Karpas-422 (cell line): ENCODE results near the gene PPAT. TPM values are rescaled to one million over a fixed set of nuclear protein-coding genes. Genes with fewer than 3 reads are reported as not detected.

Experiments used
- DNase-seq: peaks from one replicate; pipeline ENCODE4 v3.0.0-alpha.2; 2015
- H2AFZ ChIP-seq: fragments of 200-600 bp; sonication (generic); 2 replicates; pipeline ENCODE4 v1.6.1; 2014; ENCODE audit warnings: antibody characterized with exemption, low read length, mixed read lengths
- H3K27ac ChIP-seq: fragments of 200-600 bp; sonication (generic); 2 replicates; pipeline ENCODE4 v1.5.1; 2014; ENCODE audit warnings: mild to moderate bottlenecking, low read length, moderate library complexity
- H3K27me3 ChIP-seq: fragments of 200-600 bp; sonication (generic); 2 replicates; pipeline ENCODE4 v1.6.1; 2014; ENCODE audit warnings: low read length, mixed read lengths
- H3K36me3 ChIP-seq: fragments of 200-600 bp; sonication (generic); 2 replicates; pipeline ENCODE4 v1.6.1; 2014; ENCODE audit warnings: low read length, mixed read lengths; ENCODE audit not compliant: insufficient read depth
- H3K4me1 ChIP-seq: fragments of 200-600 bp; sonication (generic); 2 replicates; pipeline ENCODE4 v1.6.1; 2014; ENCODE audit warnings: mild to moderate bottlenecking, low read length, mixed read lengths
- H3K4me2 ChIP-seq: fragments of 200-600 bp; sonication (generic); 2 replicates; pipeline ENCODE4 v1.6.1; 2014; ENCODE audit warnings: low read length, low read depth, mild to moderate bottlenecking; ENCODE audit not compliant: poor library complexity, severe bottlenecking
- H3K4me3 ChIP-seq: fragments of 200-600 bp; sonication (generic); 2 replicates; pipeline ENCODE4 v1.5.1; 2014; ENCODE audit warnings: mild to moderate bottlenecking, antibody characterized with exemption, low read length, mixed read lengths
- H3K79me2 ChIP-seq: fragments of 200-600 bp; sonication (generic); 2 replicates; pipeline ENCODE4 v1.6.1; 2014; ENCODE audit warnings: mild to moderate bottlenecking, low read length, mixed read lengths
- H3K9ac ChIP-seq: fragments of 200-600 bp; sonication (generic); 2 replicates; pipeline ENCODE4 v1.6.0; 2014; ENCODE audit warnings: low read length
- H3K9me2 ChIP-seq: fragments of 200-600 bp; sonication (generic), shearing (Covaris generic); replicated peaks from 2 replicates; pipeline ENCODE4 v1.6.0; 2014; ENCODE audit warnings: mild to moderate bottlenecking, low read length, moderate library complexity; ENCODE audit not compliant: insufficient read depth
- H3K9me3 ChIP-seq: fragments of 300-700, 200-600 bp; sonication (generic); 2 replicates; pipeline ENCODE4 v1.6.1; 2014; ENCODE audit warnings: low read length, mixed read lengths
- H4K20me1 ChIP-seq: fragments of 200-600 bp; sonication (generic); 2 replicates; pipeline ENCODE4 v1.6.1; 2014; ENCODE audit warnings: mild to moderate bottlenecking, antibody characterized with exemption, low read length, low read depth; ENCODE audit not compliant: insufficient read depth
- total RNA-seq: library from RNA; depleted of rRNA; stranded (reverse); fragments of >200 nt; shearing (Covaris generic); gene quantifications from 2 replicates; pipeline ENCODE4 v1.2.3, GENCODE V29; 2014; ENCODE audit warnings: low replicate concordance; rRNA removed

The PPAT gene
- 34.1 and 44.9 TPM in 2 replicates for total RNA-seq

- peak within 1 kb of the TSS; percentile 95 for H3K4me2 ChIP-seq
- peak within 1 kb of the TSS; percentile 96 for H3K9ac ChIP-seq
- peaks cover 19% of the 10 kb centered on the region for H4K20me1 ChIP-seq
- H3K36me3 ChIP-seq: peaks cover 18% of the 10 kb centered on the region
- H3K9me3 ChIP-seq: no peaks in the 10 kb centered on the region
- H3K27me3 ChIP-seq: no peaks in the 10 kb centered on the region
- H2AFZ ChIP-seq: peak within 1 kb of the TSS; percentile 16; the same call in 1 of the 2 replicates
- H3K9me2 ChIP-seq: no peaks in the 10 kb centered on the region
- peak within 1 kb of the TSS; percentile 98 for H3K4me3 ChIP-seq
- peak; percentile 99 for DNase-seq
- peaks cover 92% of the 10 kb centered on the region for H3K79me2 ChIP-seq
- peak within 1 kb of the TSS; percentile 83 for H3K27ac ChIP-seq
- peaks cover 55% of the 10 kb centered on the region for H3K4me1 ChIP-seq
Measured at GRCh38 chr4:56435140-56435926, at the start of gene PPAT. Gene PPAT (minus strand): TSS chr4:56435615. CDS start chr4:56435477, 138 bp downstream.

DNA sequence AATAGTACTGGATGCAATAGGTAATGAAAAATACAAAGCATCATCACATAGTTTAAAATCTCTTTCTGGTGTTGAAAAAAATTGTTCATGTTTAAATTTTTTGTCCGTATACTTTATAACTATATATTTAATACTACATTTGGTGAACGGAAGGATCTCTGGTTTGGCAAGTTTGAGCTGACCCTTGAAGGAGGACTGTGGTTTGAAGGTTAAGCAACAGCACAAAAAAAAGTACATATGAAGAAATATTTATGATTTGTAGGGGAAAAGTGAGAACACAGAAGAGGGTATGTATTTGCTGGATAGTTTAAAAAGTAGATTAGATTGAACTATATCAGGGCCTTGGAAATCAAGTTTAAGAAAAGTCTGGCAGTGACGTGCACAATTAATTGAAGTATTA lies 45.3 kb upstream of the PPAT start:
- peaks cover 30% of the 10 kb centered on the region for H3K79me2 ChIP-seq
- H3K9me3 ChIP-seq: no peaks in the 10 kb centered on the region
- no peak overlapping the region for H3K4me2 ChIP-seq
- no peaks in the 10 kb centered on the region for H4K20me1 ChIP-seq
- DNase-seq: no peak
- H3K9ac ChIP-seq: no peak overlapping the region
- H3K4me1 ChIP-seq: peaks cover 5% of the 10 kb centered on the region
- H2AFZ ChIP-seq: no peak overlapping the region
- H3K27me3 ChIP-seq: no peaks in the 10 kb centered on the region
- H3K36me3 ChIP-seq: peaks cover 53% of the 10 kb centered on the region; the same call in 1 of the 2 replicates
- H3K27ac ChIP-seq: no peak overlapping the region
- H3K9me2 ChIP-seq: no peaks in the 10 kb centered on the region
- no peak overlapping the region for H3K4me3 ChIP-seq

DNA sequence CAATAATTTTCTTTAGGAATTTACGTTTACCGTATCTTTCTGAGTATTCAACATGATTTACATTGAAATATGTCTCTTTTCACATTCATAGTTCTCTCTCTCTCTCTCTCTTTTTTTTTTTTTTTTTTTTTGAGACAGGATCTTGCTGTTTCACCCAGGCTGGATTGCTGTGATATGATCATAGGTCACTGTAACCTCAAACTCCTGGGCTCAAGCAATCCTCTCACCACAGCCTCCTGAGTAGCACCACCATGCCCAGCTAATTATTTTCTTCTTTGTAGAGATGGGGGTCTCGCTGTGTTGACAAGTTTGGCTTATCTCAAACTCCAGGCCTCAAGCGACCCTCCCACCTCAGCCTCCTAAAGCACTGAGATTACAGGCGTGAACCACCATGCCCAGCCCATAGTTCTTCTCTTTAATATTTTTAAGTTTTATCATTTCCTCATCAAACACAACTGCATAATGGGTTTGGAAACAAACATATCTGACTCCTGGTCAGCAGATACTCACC lies 41.8 kb upstream of the PPAT start:
- Histone ChIP-seq H3K4me3 (no peak overlapping the region), H3K27me3 (no peaks in the 10 kb centered on the region), H2AFZ (no peak overlapping the region), H3K9me2 (no peaks in the 10 kb centered on the region), H3K36me3 (peaks cover 53% of the 10 kb centered on the region; the same call in 1 of the 2 replicates), H3K4me2 (no peak overlapping the region), H3K79me2 (peaks cover 35% of the 10 kb centered on the region), H3K9ac (no peak overlapping the region), H4K20me1 (no peaks in the 10 kb centered on the region), H3K9me3 (no peaks in the 10 kb centered on the region), H3K4me1 (peaks cover 21% of the 10 kb centered on the region), H3K27ac (no peak overlapping the region)
- no peak for DNase-seq

GRCh38 chr4:56475917-56476316 lies 40.5 kb upstream of the PPAT start:
- Histone ChIP-seq H3K9me2 (no peaks in the 10 kb centered on the region), H3K4me3 (no peak overlapping the region), H2AFZ (no peak overlapping the region), H3K4me2 (peak overlapping the region; percentile 35), H3K79me2 (peaks cover 47% of the 10 kb centered on the region), H3K9me3 (no peaks in the 10 kb centered on the region), H3K9ac (no peak overlapping the region), H3K4me1 (peaks cover 21% of the 10 kb centered on the region), H3K36me3 (peaks cover 64% of the 10 kb centered on the region; the same call in 1 of the 2 replicates), H3K27ac (peak overlapping the region; percentile 66), H4K20me1 (no peaks in the 10 kb centered on the region), H3K27me3 (no peaks in the 10 kb centered on the region)
- no peak for DNase-seq

DNA sequence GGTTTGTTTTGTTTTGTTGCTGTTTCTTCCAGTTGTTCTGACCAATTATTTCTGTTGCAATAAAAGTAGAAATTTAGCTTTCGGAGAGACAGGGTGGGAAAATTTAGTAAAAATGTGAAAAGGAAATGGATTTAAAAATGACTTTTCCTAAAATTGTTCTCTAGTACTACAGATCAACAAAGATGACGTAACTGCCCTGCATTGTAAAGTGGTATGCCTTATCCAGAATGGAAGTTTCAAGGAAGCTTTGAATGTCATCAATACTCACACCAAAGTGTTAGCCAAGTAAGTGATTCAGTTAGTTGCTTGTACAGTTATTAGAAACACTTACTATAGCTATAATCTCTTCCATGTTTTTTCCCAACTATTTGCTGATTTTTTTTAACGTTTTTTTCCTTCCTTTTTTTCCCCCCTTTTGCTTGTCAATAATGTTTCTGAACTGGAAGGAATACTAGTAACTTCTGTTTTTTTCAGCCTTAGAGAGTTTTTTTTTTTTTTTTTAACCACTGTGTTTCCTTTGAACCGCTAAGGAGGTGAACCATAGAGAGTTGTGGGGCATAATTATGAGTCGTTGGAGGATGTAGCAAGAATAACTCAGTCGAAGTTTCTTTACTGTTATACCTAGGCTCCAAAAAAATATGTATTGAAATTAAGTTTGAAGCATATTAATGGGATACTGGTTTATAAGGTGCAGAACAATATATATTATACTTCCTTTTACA lies 34.2 kb upstream of the PPAT start:
- Histone ChIP-seq H3K9ac (peak overlapping the region; percentile 88; the same call in 1 of the 2 replicates), H2AFZ (no peak overlapping the region), H3K36me3 (peaks cover 41% of the 10 kb centered on the region; the same call in 1 of the 2 replicates), H3K9me2 (no peaks in the 10 kb centered on the region), H3K4me2 (peak overlapping the region; percentile 85), H3K4me3 (peak overlapping the region; percentile 77), H3K9me3 (no peaks in the 10 kb centered on the region), H3K4me1 (peaks cover 36% of the 10 kb centered on the region), H3K27ac (no peak overlapping the region), H3K27me3 (no peaks in the 10 kb centered on the region), H4K20me1 (peaks cover 18% of the 10 kb centered on the region; the same call in 1 of the 2 replicates), H3K79me2 (peaks cover 76% of the 10 kb centered on the region)
- DNase-seq: no peak

- peak; percentile 75 for DNase-seq
- H3K27me3 ChIP-seq: no peaks in the 10 kb centered on the region
- H3K79me2 ChIP-seq: peaks cover 72% of the 10 kb centered on the region
- H3K4me2 ChIP-seq: peak overlapping the region; percentile 85
- no peaks in the 10 kb centered on the region for H3K9me3 ChIP-seq
- peak overlapping the region; percentile 63; the same call in 1 of the 2 replicates for H3K27ac ChIP-seq
- no peaks in the 10 kb centered on the region for H3K9me2 ChIP-seq
- H2AFZ ChIP-seq: peak overlapping the region; percentile 32; the same call in 1 of the 2 replicates
- H4K20me1 ChIP-seq: peaks cover 18% of the 10 kb centered on the region; the same call in 1 of the 2 replicates
- peaks cover 33% of the 10 kb centered on the region; the same call in 1 of the 2 replicates for H3K36me3 ChIP-seq
- H3K9ac ChIP-seq: peak overlapping the region; percentile 88
- peaks cover 36% of the 10 kb centered on the region for H3K4me1 ChIP-seq
- peak overlapping the region; percentile 77 for H3K4me3 ChIP-seq
Measured at GRCh38 chr4:56468097-56468422, 32.6 kb upstream of the PPAT start.

DNA sequence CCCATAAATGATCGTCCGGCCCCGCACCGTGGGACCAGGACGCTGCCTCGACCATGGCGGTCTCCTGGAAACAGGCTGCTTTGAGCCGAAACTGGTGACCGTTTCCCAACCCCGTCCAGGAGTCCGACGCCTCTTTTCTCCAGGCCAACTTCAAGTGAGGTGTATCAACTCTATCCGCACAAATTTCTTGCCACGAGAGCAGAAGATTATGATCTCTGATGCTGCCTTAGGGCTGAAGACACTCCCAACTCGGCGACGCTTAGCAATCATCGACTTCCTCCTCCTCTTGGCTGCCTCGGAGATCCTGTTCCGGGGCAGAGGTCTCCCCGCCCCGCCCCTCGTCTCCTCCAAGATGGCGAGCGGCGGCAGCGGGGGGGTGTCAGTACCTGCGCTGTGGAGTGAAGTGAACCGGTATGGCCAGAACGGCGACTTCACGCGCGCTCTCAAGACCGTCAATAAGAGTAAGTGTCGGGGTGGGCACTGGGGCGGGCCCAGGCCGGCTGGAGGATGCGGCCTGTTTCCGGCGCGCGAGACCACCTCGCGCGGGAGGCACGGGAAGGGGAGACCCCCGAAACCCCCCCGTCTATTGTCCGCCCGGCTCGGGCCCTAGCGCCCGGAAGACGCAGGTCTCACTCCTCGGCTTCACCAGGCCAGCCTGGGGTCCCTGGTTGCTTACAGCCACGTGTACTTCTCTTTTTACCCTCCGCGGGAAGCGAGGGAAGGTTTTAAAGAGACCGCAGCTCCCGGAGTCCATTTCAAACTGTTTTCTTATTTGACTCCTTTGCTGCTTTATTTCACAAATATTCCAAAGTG lies 32.1 kb upstream of the PPAT start, which contains the start of gene SRP72:
TSS of gene SRP72 (plus strand) at position 334 of the 813 bp plus-strand sequence. CDS start at position 353, 19 bp downstream.
- H3K9ac ChIP-seq: peak within 1 kb of the TSS; percentile 88
- H3K4me1 ChIP-seq: peaks cover 36% of the 10 kb centered on the region
- H3K36me3 ChIP-seq: peaks cover 29% of the 10 kb centered on the region; the same call in 1 of the 2 replicates
- H3K9me2 ChIP-seq: no peaks in the 10 kb centered on the region
- H3K27me3 ChIP-seq: no peaks in the 10 kb centered on the region
- peak within 1 kb of the TSS; percentile 77 for H3K4me3 ChIP-seq
- peak within 1 kb of the TSS; percentile 94 for H2AFZ ChIP-seq
- H3K27ac ChIP-seq: peak within 1 kb of the TSS; percentile 63
- no peaks in the 10 kb centered on the region for H3K9me3 ChIP-seq
- H4K20me1 ChIP-seq: peaks cover 18% of the 10 kb centered on the region; the same call in 1 of the 2 replicates
- DNase-seq: peak; percentile 95
- peak within 1 kb of the TSS; percentile 85 for H3K4me2 ChIP-seq
- H3K79me2 ChIP-seq: peaks cover 68% of the 10 kb centered on the region
